RWPE1 (cell line): ENCODE data around the gene WHRN.
A peak's percentile ranks its signal among the peaks of the same experiment; 100 is the strongest.

ENCODE experiments used
- CTCF ChIA-PET: fragments of 350-600 bp; sonication (Branson Sonifier 250); formaldehyde crosslinking; extraction: SDS; loops from one replicate; lab custom pipeline; 2021; lab: Yijun Ruan, JAX
- POLR2A ChIA-PET: fragments of 400-600 bp; formaldehyde crosslinking; extraction: SDS; loops from one replicate; lab custom pipeline; 2020; ENCODE audit warnings: antibody characterized with exemption; ENCODE audit not compliant: low non-redundant PET; lab: Yijun Ruan, JAX
- DNase-seq: peaks from one replicate; pipeline ENCODE4 v3.0.0; 2012; ENCODE audit warnings: low spot score
- H3K27ac ChIP-seq: fragments of 450-650 bp; 2 replicates; pipeline ENCODE4 v1.5.1; 2017
- TF ChIP-seq, protein P1 (sequence below): fragments of 450-650 bp; conservative IDR thresholded peaks from 2 replicates; pipeline ENCODE4 v1.5.1; 2017; ENCODE audit warnings: low read depth, mild to moderate bottlenecking

WHRN gene

DNA sequence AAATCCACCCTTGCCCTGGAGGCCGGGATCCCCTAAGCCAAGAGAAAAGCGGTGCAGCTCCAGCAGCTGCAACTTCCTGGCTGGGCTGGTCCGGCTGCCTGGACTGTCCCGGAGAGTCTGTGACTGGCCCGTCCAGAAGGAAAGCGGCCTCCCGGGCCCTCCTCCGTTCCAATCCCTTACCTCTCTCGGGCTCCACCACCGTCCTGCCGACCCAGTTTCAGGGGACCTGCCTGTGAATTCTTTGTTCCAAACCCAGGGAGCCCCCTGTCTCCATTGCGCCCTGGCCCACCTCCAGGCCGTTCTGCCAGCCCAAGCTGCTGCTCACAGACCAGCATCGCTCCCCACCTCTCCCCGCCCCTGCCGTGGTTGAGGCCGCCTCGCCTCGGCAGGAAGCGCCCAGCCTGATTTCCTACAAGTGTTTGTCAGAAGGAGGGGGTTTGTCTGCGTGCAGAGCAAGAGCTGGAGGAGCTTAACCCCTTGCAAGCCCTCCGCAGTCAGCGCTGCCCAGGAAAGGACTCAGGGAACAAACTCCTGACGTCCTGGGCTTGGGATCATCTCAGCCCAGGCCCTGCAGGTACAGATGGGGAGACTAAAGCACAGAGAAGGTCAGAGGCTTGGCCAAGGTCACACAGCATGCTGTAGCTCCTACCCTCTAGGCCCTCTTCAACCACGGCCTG, 117.5 kb downstream of the WHRN start, which contains the start of gene AKNA:
TSS of gene AKNA (minus strand) at position 303 of the 677 bp plus-strand sequence. CDS start 6,649 bp downstream, outside the sequence.
- DNase-seq: no peak
- TF ChIP-seq, protein P1, sequence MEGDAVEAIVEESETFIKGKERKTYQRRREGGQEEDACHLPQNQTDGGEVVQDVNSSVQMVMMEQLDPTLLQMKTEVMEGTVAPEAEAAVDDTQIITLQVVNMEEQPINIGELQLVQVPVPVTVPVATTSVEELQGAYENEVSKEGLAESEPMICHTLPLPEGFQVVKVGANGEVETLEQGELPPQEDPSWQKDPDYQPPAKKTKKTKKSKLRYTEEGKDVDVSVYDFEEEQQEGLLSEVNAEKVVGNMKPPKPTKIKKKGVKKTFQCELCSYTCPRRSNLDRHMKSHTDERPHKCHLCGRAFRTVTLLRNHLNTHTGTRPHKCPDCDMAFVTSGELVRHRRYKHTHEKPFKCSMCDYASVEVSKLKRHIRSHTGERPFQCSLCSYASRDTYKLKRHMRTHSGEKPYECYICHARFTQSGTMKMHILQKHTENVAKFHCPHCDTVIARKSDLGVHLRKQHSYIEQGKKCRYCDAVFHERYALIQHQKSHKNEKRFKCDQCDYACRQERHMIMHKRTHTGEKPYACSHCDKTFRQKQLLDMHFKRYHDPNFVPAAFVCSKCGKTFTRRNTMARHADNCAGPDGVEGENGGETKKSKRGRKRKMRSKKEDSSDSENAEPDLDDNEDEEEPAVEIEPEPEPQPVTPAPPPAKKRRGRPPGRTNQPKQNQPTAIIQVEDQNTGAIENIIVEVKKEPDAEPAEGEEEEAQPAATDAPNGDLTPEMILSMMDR: no peak
- POLR2A ChIA-PET: no interaction called here
- peak within 1 kb of the TSS; percentile 19 for H3K27ac ChIP-seq
- CTCF ChIA-PET: interaction anchor here (1.2 kb wide), 1 partner anchor 17 kb away, joined by 4 read pairs; no protein-coding TSS in a partner anchor

DNA sequence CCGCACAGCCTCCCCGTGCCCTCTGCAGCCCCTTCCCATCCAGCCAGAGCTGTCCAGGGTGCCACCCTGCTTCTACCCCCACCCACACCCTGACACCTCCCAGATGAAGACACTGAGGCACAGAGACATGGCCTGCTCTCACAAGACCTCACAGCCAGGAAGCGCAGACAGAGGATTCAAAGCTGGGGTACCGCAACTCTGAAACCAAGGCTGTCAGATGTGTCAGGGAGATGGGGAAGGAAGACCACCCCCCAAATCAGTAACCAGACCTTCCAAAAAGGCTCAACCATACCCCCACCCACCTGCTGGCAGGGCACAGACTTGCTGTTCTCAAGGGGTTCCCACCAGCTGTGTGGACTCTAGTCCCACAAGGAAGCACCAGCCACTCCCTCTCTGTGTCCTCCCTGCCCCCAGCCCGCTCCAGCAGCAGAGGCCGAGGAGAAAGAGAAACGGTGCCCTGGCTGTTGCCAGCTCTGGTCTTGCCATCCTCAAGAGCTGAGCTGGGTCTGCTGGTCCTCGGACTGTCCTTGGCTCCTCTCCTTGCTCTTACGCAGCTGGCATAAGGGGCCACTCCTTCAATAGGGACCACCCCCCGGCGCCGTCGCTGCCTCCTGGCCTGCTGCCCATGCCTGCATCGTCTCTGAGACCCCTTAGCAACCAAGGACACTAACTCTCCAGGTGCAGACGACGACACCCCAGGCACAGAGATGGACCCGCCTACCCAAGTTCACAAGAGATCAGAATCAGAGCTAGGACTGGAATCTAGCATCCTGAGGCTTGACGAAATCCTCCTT, 118.2 kb downstream of the WHRN start:
- TF ChIP-seq, protein P1: no peak
- POLR2A ChIA-PET: no interaction called here
- CTCF ChIA-PET: interaction anchor here (1.2 kb wide), 1 partner anchor 18 kb away, joined by 4 read pairs; no protein-coding TSS in a partner anchor

DNA sequence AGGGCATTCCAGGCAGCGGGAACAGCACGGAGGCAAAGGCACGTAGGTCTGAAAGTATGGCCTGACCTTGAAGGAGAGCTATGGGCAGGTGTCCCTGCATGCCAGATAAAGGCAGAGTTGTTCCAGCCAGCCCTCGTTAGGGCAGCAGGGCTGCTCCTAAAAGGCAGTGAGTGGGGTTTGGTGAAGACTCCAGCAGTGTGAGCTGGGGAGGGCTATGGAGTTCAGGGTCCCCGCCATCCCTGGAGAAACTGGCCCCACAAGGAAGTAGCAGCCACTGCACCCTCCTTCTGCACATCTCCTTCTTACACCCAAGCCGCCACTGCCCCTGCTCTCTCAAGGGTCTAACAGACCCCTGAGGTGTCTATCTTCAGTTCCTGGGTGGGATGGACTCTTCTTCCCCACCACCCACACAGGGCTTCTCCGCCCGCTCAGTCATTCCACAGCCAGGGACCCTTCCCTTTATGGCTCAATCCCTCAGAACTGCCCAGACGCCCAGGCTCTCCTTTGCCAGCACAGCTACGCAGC, 118.8 kb downstream of the WHRN start:
- no peak for DNase-seq
- ChIA-PET POLR2A (interaction anchor here (0.6 kb wide), 1 partner anchor 1904 kb away, joined by 3 read pairs; no protein-coding TSS in a partner anchor), CTCF (interaction anchor here (0.5 to 1.2 kb wide), 3 partner anchors 17 to 1937 kb away, joined by 4 read pairs; no protein-coding TSS in a partner anchor)
- TF ChIP-seq, protein P1: no peak
- peak overlapping the region; percentile 33 for H3K27ac ChIP-seq

More for the DNA sequence above, 118.2 kb downstream of the WHRN start:
- no peak for DNase-seq
- H3K27ac ChIP-seq: peak overlapping the region; percentile 33

DNA sequence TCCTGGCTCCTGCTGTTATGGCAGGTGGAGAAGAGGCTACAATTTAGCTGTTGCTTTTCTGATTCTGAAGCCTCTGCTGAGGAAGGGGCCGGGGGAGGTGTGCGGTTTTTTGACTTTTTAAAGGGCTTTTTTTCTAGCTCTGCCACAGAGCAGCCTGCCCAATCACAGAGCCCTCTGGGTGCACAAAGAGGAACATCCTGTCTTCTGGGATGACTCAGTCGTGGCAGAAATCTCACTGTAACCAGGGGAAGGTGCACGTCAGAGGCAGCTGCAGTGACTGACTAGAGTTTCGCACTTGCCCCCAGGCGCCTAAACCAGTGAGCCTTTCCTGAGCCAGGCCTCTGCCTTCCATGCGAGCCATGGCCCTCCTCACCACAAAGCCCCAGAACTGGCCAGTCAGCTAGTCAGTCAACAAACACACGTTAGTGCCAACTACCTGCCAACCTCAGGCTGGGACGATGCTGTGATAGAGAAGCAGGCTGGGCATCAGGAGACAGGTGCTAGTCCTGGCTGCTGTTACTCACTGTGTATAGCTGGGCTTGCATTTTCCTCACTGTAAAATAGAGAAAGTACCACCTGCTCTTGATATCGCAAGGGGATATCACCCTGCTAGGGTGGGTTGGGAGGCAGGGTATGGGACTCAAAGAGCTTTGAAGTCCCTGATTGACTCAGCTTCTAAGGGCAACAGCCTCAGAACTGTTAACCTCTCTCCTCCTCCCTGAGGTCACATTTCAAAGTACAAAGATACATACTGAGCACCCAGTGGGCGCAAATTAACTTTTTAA, 119.7 kb downstream of the WHRN start:
- DNase-seq: peak; percentile 95
- peak overlapping the region; percentile 82 for H3K27ac ChIP-seq
- ChIA-PET POLR2A (interaction anchor here (0.6 kb wide), 3 partner anchors 35 to 1903 kb away, joined by 3 to 4 read pairs (median 4); no protein-coding TSS in a partner anchor), CTCF (interaction anchor here (0.5 to 1.2 kb wide), 4 partner anchors 16 to 259 kb away, joined by 4 to 5 read pairs (median 4); no protein-coding TSS in a partner anchor)
- TF ChIP-seq, protein P1: no peak

DNA sequence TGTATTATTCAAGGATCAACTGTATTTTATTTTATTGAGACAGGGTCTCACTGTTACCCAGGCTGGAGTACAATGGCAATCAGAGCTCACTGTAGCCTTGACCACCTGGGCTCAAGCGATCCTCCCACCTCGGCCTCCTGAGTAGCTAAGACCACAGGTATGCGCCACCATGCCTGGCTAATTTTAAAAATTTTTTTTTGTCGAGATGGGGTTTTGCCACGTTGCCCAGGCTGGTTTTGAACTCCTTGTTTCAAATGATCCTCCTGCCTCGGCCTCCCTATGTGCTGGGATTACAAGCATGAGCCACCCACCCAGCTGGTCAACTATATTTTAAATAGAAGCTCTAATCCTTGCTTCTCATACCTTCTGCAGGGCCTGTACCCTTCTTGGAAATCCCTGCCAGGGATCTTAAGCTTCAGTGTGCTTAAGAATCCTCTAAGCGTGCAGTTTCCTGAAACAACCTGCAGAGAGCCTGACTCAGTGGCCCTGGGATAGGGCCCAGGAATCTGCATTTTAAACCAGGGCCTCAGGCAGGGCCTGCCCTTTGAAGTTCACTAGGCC, 120.4 kb downstream of the WHRN start:
- peak overlapping the region; percentile 82 for H3K27ac ChIP-seq
- POLR2A ChIA-PET: interaction anchor here (0.6 kb wide), 1 partner anchor 537 kb away, joined by 4 read pairs; no protein-coding TSS in a partner anchor
- TF ChIP-seq, protein P1: no peak
- CTCF ChIA-PET: interaction anchor here (0.5 kb wide), 2 partner anchors 142 to 259 kb away, joined by 4 to 5 read pairs; no protein-coding TSS in a partner anchor
- DNase-seq: no peak
